MM.1S (cell line): Measurements from ENCODE around the gene CCDC171.
"Not testable (repeated sequence)": the region's sequence is repeated elsewhere in the genome, so short reads cannot be mapped to it uniquely, and the experiment has no call there.

Source experiments
- DNase-seq: peaks from one replicate; pipeline ENCODE4 v3.0.0-alpha.2; 2015
- H2AFZ ChIP-seq: fragments of 300-600 bp; sonication (generic); 2 replicates; pipeline ENCODE4 v1.6.0; 2016; ENCODE audit warnings: antibody characterized with exemption, low read length
- H3F3A ChIP-seq: fragments of 300-600 bp; sonication (generic); 2 replicates; pipeline ENCODE4 v1.6.1; 2016; ENCODE audit warnings: mild to moderate bottlenecking, antibody characterized with exemption, low read length, moderate library complexity, mixed read lengths; ENCODE audit not compliant: insufficient read depth
- H3K27ac ChIP-seq: fragments of 300-600 bp; sonication (generic); 2 replicates; pipeline ENCODE4 v1.5.1; 2016; ENCODE audit warnings: mild to moderate bottlenecking, low read length
- H3K27me3 ChIP-seq: fragments of 300-600 bp; sonication (generic); replicated peaks from 2 replicates; pipeline ENCODE4 v1.6.0; 2016; ENCODE audit warnings: low read length; ENCODE audit not compliant: insufficient read depth
- H3K36me3 ChIP-seq: fragments of 300-600 bp; sonication (generic); replicated peaks from 2 replicates; pipeline ENCODE4 v1.6.1; 2016; ENCODE audit warnings: mild to moderate bottlenecking, low read length, mixed read lengths; ENCODE audit not compliant: insufficient read depth
- H3K4me1 ChIP-seq: fragments of 300-600 bp; sonication (generic); 2 replicates; pipeline ENCODE4 v1.6.1; 2016; ENCODE audit warnings: low read length, mixed read lengths
- H3K4me2 ChIP-seq: fragments of 300-600 bp; sonication (generic); 2 replicates; pipeline ENCODE4 v1.6.0; 2016; ENCODE audit warnings: low read depth, low read length
- H3K4me3 ChIP-seq: fragments of 300-600 bp; sonication (generic); 2 replicates; pipeline ENCODE4 v1.5.1; 2016; ENCODE audit warnings: low read length, mixed read lengths
- H3K79me2 ChIP-seq: fragments of 300-600 bp; sonication (generic); 2 replicates; pipeline ENCODE4 v1.6.1; 2016; ENCODE audit warnings: mixed run types, low read length, mixed read lengths
- H3K9ac ChIP-seq: fragments of 300-600 bp; sonication (generic); 2 replicates; pipeline ENCODE4 v1.6.1; 2016; ENCODE audit warnings: low read length, mixed read lengths
- H3K9me2 ChIP-seq: fragments of 300-600 bp; sonication (generic); replicated peaks from 2 replicates; pipeline ENCODE4 v1.6.1; 2016; ENCODE audit warnings: mild to moderate bottlenecking, low read length, mixed read lengths; ENCODE audit not compliant: insufficient read depth
- H3K9me3 ChIP-seq: fragments of 300-600 bp; sonication (generic); replicated peaks from 2 replicates; pipeline ENCODE4 v1.6.1; 2016; ENCODE audit warnings: mild to moderate bottlenecking, low read length, mixed read lengths; ENCODE audit not compliant: insufficient read depth
- H4K20me1 ChIP-seq: fragments of 300-600 bp; sonication (generic); 2 replicates; pipeline ENCODE4 v1.6.1; 2016; ENCODE audit warnings: mild to moderate bottlenecking, low read length, moderate library complexity, mixed read lengths; ENCODE audit not compliant: insufficient read depth
- EZH2 ChIP-seq: fragments of 300-600 bp; sonication (generic); optimal IDR thresholded peaks from 2 replicates; pipeline ENCODE3; 2017; ENCODE audit warnings: low read depth, mild to moderate bottlenecking, antibody characterized with exemption, low read length, mixed read lengths
- EZH2phosphoT487 ChIP-seq: fragments of 300-600 bp; sonication (generic); IDR thresholded peaks from 2 replicates; pipeline ENCODE4 v1.6.1; 2018; ENCODE audit warnings: antibody characterized with exemption, low read length
- TF ChIP-seq, protein P1 (sequence below): fragments of 300-600 bp; sonication (generic); IDR thresholded peaks from 2 replicates; pipeline ENCODE4 v1.5.1; 2016; ENCODE audit warnings: antibody characterized with exemption, low read length, mixed read lengths

The CCDC171 gene

GRCh38 chr9:15524845-15525455, 27.9 kb upstream of the CCDC171 start:
- H3K4me1 ChIP-seq: no peaks in the 10 kb centered on the region
- no peaks in the 10 kb centered on the region for H3K79me2 ChIP-seq
- no peaks in the 10 kb centered on the region for H3K9me2 ChIP-seq
- H3K4me3 ChIP-seq: no peak overlapping the region
- TF ChIP-seq, protein P1, sequence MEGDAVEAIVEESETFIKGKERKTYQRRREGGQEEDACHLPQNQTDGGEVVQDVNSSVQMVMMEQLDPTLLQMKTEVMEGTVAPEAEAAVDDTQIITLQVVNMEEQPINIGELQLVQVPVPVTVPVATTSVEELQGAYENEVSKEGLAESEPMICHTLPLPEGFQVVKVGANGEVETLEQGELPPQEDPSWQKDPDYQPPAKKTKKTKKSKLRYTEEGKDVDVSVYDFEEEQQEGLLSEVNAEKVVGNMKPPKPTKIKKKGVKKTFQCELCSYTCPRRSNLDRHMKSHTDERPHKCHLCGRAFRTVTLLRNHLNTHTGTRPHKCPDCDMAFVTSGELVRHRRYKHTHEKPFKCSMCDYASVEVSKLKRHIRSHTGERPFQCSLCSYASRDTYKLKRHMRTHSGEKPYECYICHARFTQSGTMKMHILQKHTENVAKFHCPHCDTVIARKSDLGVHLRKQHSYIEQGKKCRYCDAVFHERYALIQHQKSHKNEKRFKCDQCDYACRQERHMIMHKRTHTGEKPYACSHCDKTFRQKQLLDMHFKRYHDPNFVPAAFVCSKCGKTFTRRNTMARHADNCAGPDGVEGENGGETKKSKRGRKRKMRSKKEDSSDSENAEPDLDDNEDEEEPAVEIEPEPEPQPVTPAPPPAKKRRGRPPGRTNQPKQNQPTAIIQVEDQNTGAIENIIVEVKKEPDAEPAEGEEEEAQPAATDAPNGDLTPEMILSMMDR: no peak
- TF ChIP-seq EZH2 (no peak), EZH2phosphoT487 (no peak)
- H4K20me1 ChIP-seq: no peaks in the 10 kb centered on the region
- H3K27ac ChIP-seq: no peak overlapping the region
- DNase-seq: no peak
- no peak overlapping the region for H2AFZ ChIP-seq
- no peak overlapping the region for H3K4me2 ChIP-seq
- no peaks in the 10 kb centered on the region for H3F3A ChIP-seq
- no peaks in the 10 kb centered on the region for H3K27me3 ChIP-seq
- H3K9me3 ChIP-seq: no peaks in the 10 kb centered on the region
- H3K9ac ChIP-seq: no peak overlapping the region
- no peaks in the 10 kb centered on the region for H3K36me3 ChIP-seq

DNA sequence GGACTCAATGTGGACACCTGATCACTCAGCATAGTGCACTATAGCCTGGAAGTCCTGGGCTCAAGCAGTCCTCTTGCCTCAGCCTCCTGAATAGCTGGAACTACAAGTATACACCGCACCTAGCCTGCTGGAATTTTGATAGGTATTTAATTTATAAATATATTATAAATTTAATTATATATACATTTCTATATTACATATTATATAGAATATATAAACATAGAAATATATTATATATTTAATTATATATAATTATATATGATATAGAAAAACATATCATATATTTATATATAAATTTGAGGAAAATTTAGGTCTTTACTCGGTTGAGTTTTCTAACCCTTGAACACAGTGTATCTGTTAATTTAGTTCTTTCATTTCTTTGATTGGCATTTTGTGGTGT, 26.9 kb upstream of the CCDC171 start:
- Histone ChIP-seq H3K9me3 (no peaks in the 10 kb centered on the region), H3K36me3 (no peaks in the 10 kb centered on the region), H3K4me3 (no peak overlapping the region), H3K27ac (no peak overlapping the region), H4K20me1 (no peaks in the 10 kb centered on the region), H3K9me2 (no peaks in the 10 kb centered on the region), H3K4me2 (no peak overlapping the region), H2AFZ (no peak overlapping the region), H3K4me1 (no peaks in the 10 kb centered on the region), H3K79me2 (no peaks in the 10 kb centered on the region), H3K27me3 (no peaks in the 10 kb centered on the region), H3K9ac (no peak overlapping the region), H3F3A (no peaks in the 10 kb centered on the region)
- TF ChIP-seq, protein P1: no peak
- TF ChIP-seq EZH2 (no peak), EZH2phosphoT487 (no peak)
- DNase-seq: no peak

GRCh38 chr9:15527035-15527434, 25.8 kb upstream of the CCDC171 start:
- not testable (repeated sequence) for H3K4me1 ChIP-seq, H4K20me1 ChIP-seq, H3K4me2 ChIP-seq, H3K27ac ChIP-seq, H2AFZ ChIP-seq, H3K4me3 ChIP-seq, H3K9ac ChIP-seq, H3K79me2 ChIP-seq, H3K9me2 ChIP-seq, H3K9me3 ChIP-seq, H3F3A ChIP-seq, H3K36me3 ChIP-seq, DNase-seq, H3K27me3 ChIP-seq

DNA sequence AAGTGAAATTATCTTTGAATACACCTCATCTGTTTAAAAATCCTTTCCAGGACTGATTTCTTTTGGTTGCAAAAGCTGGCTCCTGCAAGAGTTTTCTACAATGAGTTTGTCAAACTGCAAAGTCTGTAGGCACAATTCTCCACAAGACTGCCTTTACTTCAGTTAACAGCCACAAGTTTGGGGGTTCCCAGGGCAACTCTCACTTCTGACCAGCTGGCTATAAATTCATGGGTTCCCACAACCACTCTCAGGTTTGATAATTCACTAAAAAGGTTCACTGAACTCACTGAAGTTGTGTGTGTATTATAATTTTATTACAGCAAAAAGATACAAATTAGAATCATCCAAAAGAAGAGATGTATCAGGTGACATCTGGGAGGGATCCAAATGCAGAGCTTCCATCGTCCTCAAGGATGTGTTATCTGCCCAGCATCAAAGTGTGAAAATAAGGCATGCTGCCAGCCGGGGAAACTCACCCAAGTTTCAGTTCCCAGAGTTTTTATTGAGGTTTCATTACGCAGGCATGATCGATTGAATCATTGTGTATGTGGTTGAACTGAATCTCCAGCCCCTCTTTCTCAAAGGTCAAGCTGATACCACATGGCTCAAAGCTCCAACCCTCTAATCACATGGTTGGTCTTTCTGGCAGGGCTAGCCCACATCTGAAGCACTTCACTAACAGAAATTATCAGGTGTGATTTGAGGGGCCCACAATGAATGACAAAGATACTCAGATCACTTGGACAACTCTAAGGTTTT, 23.1 kb upstream of the CCDC171 start:
- Histone ChIP-seq H3K27ac (no peak overlapping the region), H3K9me3 (no peaks in the 10 kb centered on the region), H3K4me3 (no peak overlapping the region), H3K27me3 (no peaks in the 10 kb centered on the region), H3F3A (no peaks in the 10 kb centered on the region), H4K20me1 (no peaks in the 10 kb centered on the region), H3K36me3 (no peaks in the 10 kb centered on the region), H3K4me1 (no peaks in the 10 kb centered on the region), H3K9me2 (no peaks in the 10 kb centered on the region), H2AFZ (no peak overlapping the region), H3K4me2 (no peak overlapping the region), H3K9ac (no peak overlapping the region), H3K79me2 (no peaks in the 10 kb centered on the region)
- no peak for DNase-seq
- no peak for TF ChIP-seq EZH2phosphoT487
- TF ChIP-seq, protein P1: no peak
- no peak for TF ChIP-seq EZH2
